HEK293 (cell line): ENCODE data around the gene HTT.

Experiments used
- CTCF ChIA-PET: fragments of 350-600 bp; formaldehyde crosslinking; extraction: SDS; loops from one replicate; lab custom pipeline; 2021; ENCODE audit warnings: antibody characterized with exemption; lab: Yijun Ruan, JAX
- POLR2A ChIA-PET: fragments of 300-600 bp; formaldehyde crosslinking; extraction: SDS; loops from one replicate; lab custom pipeline; 2020; ENCODE audit warnings: antibody characterized with exemption, inconsistent platforms; lab: Yijun Ruan, JAX
- H3K27ac ChIP-seq: fragments of 200-500 bp; sonication (Bioruptor generic); 2 replicates; pipeline ENCODE4 v1.5.1; 2014; ENCODE audit warnings: low read depth, low read length, control low read depth, inconsistent platforms; ENCODE audit errors: extremely low read depth
- H3K36me3 ChIP-seq, 2 experiments: fragments of 200-500 bp in 1 of 2; sonication (Bioruptor generic) in 1 of 2; 1 replicate in 1 of 2; 2 replicates in 1 of 2; pipeline ENCODE4 v1.5.1; 2014 to 2017; ENCODE audit warnings: inconsistent platforms in 2 of 2, low read length in 2 of 2; ENCODE audit not compliant: control insufficient read depth in 2 of 2, insufficient read depth in 1 of 2
- H3K4me1 ChIP-seq: fragments of 200-500 bp; sonication (Bioruptor generic); 2 replicates; pipeline ENCODE4 v1.5.1; 2014; ENCODE audit warnings: mild to moderate bottlenecking, low read length, inconsistent platforms; ENCODE audit not compliant: control insufficient read depth, insufficient read depth
- H3K4me3 ChIP-seq: 2 replicates; pipeline ENCODE4 v1.5.1; 2011; ENCODE audit warnings: low read depth, mild to moderate bottlenecking, control low read depth, low read length, moderate library complexity
- H3K9me3 ChIP-seq: fragments of 200-500 bp; sonication (Bioruptor generic); 2 replicates; pipeline ENCODE4 v1.5.1; 2014; ENCODE audit warnings: low read depth, low read length, inconsistent platforms; ENCODE audit not compliant: control insufficient read depth, insufficient read depth
- EGR2 ChIP-seq: fragments of 450-650 bp; formaldehyde crosslinking; IDR thresholded peaks from 2 replicates; pipeline ENCODE4 v1.5.1; 2016; ENCODE audit warnings: low read depth, missing biosample characterization, missing genetic modification characterization
- FEZF1 ChIP-seq: fragments of 450-650 bp; formaldehyde crosslinking; IDR thresholded peaks from 2 replicates; pipeline ENCODE4 v1.5.1; 2016; ENCODE audit warnings: missing biosample characterization, missing genetic modification characterization
- IKZF3 ChIP-seq: fragments of 450-650 bp; IDR thresholded peaks from 2 replicates; pipeline ENCODE4 v1.5.0; 2018; ENCODE audit warnings: missing biosample characterization, mild to moderate bottlenecking, missing genetic modification characterization, moderate library complexity
- PRDM6 ChIP-seq: fragments of 450-650 bp; formaldehyde crosslinking; IDR thresholded peaks from 2 replicates; pipeline ENCODE4 v1.5.1; 2017; ENCODE audit warnings: missing biosample characterization, missing genetic modification characterization
- SP2 ChIP-seq: fragments of 450-650 bp; formaldehyde crosslinking; IDR thresholded peaks from 2 replicates; pipeline ENCODE4 v1.5.1; 2016; ENCODE audit warnings: missing biosample characterization, missing genetic modification characterization
- ZBTB44 ChIP-seq: fragments of 450-650 bp; IDR thresholded peaks from 2 replicates; pipeline ENCODE4 v1.5.1; 2018; ENCODE audit warnings: missing biosample characterization, mild to moderate bottlenecking, missing genetic modification characterization
- ZBTB6 ChIP-seq: fragments of 450-650 bp; formaldehyde crosslinking; IDR thresholded peaks from 2 replicates; pipeline ENCODE4 v1.5.1; 2017; ENCODE audit warnings: missing biosample characterization, missing genetic modification characterization
- ZBTB7A ChIP-seq: fragments of 450-650 bp; formaldehyde crosslinking; IDR thresholded peaks from 2 replicates; pipeline ENCODE4 v1.5.1; 2016; ENCODE audit warnings: low read depth, missing biosample characterization, missing genetic modification characterization
- ZNF175 ChIP-seq: fragments of 450-650 bp; formaldehyde crosslinking; IDR thresholded peaks from 2 replicates; pipeline ENCODE4 v1.5.1; 2016; ENCODE audit warnings: missing biosample characterization, missing genetic modification characterization
- ZNF2 ChIP-seq: fragments of 450-650 bp; formaldehyde crosslinking; IDR thresholded peaks from 2 replicates; pipeline ENCODE4 v1.5.1; 2016; ENCODE audit warnings: missing biosample characterization, missing genetic modification characterization
- ZNF221 ChIP-seq: fragments of 450-650 bp; formaldehyde crosslinking; IDR thresholded peaks from 2 replicates; pipeline ENCODE4 v1.5.1; 2017; ENCODE audit warnings: missing biosample characterization, missing genetic modification characterization, borderline replicate concordance
- ZNF223 ChIP-seq: fragments of 450-650 bp; formaldehyde crosslinking; IDR thresholded peaks from 2 replicates; pipeline ENCODE4 v1.5.1; 2016; ENCODE audit warnings: missing biosample characterization, missing genetic modification characterization
- ZNF23 ChIP-seq: fragments of 450-650 bp; formaldehyde crosslinking; IDR thresholded peaks from 2 replicates; pipeline ENCODE4 v1.5.1; 2016; ENCODE audit warnings: missing biosample characterization, missing genetic modification characterization, borderline replicate concordance
- ZNF26 ChIP-seq: fragments of 450-650 bp; formaldehyde crosslinking; IDR thresholded peaks from 2 replicates; pipeline ENCODE4 v1.5.1; 2016; ENCODE audit warnings: missing biosample characterization, missing genetic modification characterization
- ZNF416 ChIP-seq: fragments of 450-650 bp; formaldehyde crosslinking; IDR thresholded peaks from 2 replicates; pipeline ENCODE4 v1.5.1; 2016; ENCODE audit warnings: missing biosample characterization, missing genetic modification characterization
- ZNF561 ChIP-seq: fragments of 450-650 bp; IDR thresholded peaks from 2 replicates; pipeline ENCODE4 v1.5.1; 2018; ENCODE audit warnings: missing biosample characterization, missing genetic modification characterization, borderline replicate concordance
- ZNF580 ChIP-seq: fragments of 450-650 bp; formaldehyde crosslinking; IDR thresholded peaks from 2 replicates; pipeline ENCODE4 v1.5.1; 2016; ENCODE audit warnings: missing biosample characterization, missing genetic modification characterization
- ZNF645 ChIP-seq: fragments of 450-650 bp; formaldehyde crosslinking; IDR thresholded peaks from 2 replicates; pipeline ENCODE4; 2016; ENCODE audit warnings: missing biosample characterization, missing genetic modification characterization
- ZNF677 ChIP-seq: fragments of 450-650 bp; IDR thresholded peaks from 2 replicates; pipeline ENCODE4 v1.5.0; 2018; ENCODE audit warnings: missing biosample characterization, mild to moderate bottlenecking, missing genetic modification characterization, moderate library complexity
- ZNF704 ChIP-seq: fragments of 450-650 bp; formaldehyde crosslinking; IDR thresholded peaks from 2 replicates; pipeline ENCODE4 v1.5.1; 2016; ENCODE audit warnings: missing biosample characterization, missing genetic modification characterization
- ZNF747 ChIP-seq: fragments of 450-650 bp; formaldehyde crosslinking; IDR thresholded peaks from 2 replicates; pipeline ENCODE4 v1.5.1; 2016; ENCODE audit warnings: missing biosample characterization, missing genetic modification characterization
- ZSCAN16 ChIP-seq: fragments of 450-650 bp; formaldehyde crosslinking; IDR thresholded peaks from 2 replicates; pipeline ENCODE4 v1.5.1; 2016; ENCODE audit warnings: missing biosample characterization, missing genetic modification characterization
- ZSCAN30 ChIP-seq: fragments of 450-650 bp; IDR thresholded peaks from 2 replicates; pipeline ENCODE4 v1.5.1; 2018; ENCODE audit warnings: missing biosample characterization, mild to moderate bottlenecking, missing genetic modification characterization, moderate library complexity
- TF ChIP-seq, protein P1 (sequence below): fragments of 450-650 bp; formaldehyde crosslinking; IDR thresholded peaks from 2 replicates; pipeline ENCODE4 v1.5.1; 2016; ENCODE audit warnings: missing biosample characterization, missing genetic modification characterization, borderline replicate concordance
- TF ChIP-seq, protein P2 (sequence below): fragments of 450-650 bp; formaldehyde crosslinking; IDR thresholded peaks from 2 replicates; pipeline ENCODE4 v1.5.1; 2017; ENCODE audit warnings: missing biosample characterization, mild to moderate bottlenecking, missing genetic modification characterization, moderate library complexity

The HTT gene

DNA sequence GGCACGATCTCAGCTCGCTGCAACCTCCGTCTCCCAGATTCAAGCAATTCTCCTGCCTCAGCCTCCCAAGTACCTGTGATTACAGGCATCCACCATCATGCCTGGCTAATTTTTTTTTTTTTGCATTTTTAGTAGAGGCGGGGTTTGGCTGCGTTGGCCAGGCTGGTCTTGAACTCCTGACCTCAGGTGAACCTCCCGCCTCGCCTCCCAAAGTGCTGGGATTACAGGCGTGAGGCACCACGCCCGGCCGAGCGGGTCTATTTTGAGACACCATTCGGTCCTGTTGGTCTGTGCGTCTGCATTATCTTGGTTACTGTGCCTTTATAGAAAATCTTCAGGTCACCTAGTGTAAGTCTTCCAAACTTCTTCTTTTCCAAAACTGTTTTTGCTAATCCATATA lies 196.7 kb downstream of the HTT start:
- Histone ChIP-seq H3K36me3 (no peaks in the 10 kb centered on the region), H3K27ac (no peak overlapping the region), H3K9me3 (no peaks in the 10 kb centered on the region), H3K4me3 (no peak overlapping the region), H3K4me1 (no peaks in the 10 kb centered on the region)
- POLR2A ChIA-PET: no interaction called here
- CTCF ChIA-PET: interaction anchor here (0.7 to 1.7 kb wide), 2 partner anchors 11 to 209 kb away, joined by 3 to 6 read pairs; no protein-coding TSS in a partner anchor
- TF ChIP-seq ZNF645 (tag by site-specific recombination): no peak
- TF ChIP-seq ZNF2 (tag by site-specific recombination): no peak
- no peak for TF ChIP-seq ZNF175 (tag by site-specific recombination)
- no peak for TF ChIP-seq ZBTB6 (tag by site-specific recombination)
- TF ChIP-seq, protein P1, sequence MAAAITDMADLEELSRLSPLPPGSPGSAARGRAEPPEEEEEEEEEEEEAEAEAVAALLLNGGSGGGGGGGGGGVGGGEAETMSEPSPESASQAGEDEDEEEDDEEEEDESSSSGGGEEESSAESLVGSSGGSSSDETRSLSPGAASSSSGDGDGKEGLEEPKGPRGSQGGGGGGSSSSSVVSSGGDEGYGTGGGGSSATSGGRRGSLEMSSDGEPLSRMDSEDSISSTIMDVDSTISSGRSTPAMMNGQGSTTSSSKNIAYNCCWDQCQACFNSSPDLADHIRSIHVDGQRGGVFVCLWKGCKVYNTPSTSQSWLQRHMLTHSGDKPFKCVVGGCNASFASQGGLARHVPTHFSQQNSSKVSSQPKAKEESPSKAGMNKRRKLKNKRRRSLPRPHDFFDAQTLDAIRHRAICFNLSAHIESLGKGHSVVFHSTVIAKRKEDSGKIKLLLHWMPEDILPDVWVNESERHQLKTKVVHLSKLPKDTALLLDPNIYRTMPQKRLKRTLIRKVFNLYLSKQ: no peak
- TF ChIP-seq ZSCAN30 (tag by site-specific recombination): no peak
- TF ChIP-seq ZNF677 (tag by site-specific recombination): no peak
- TF ChIP-seq ZNF704 (tag by site-specific recombination): no peak
- TF ChIP-seq EGR2 (tag by site-specific recombination): no peak
- TF ChIP-seq ZNF580: no peak
- no peak for TF ChIP-seq ZNF561 (tag by site-specific recombination)
- TF ChIP-seq, protein P2, sequence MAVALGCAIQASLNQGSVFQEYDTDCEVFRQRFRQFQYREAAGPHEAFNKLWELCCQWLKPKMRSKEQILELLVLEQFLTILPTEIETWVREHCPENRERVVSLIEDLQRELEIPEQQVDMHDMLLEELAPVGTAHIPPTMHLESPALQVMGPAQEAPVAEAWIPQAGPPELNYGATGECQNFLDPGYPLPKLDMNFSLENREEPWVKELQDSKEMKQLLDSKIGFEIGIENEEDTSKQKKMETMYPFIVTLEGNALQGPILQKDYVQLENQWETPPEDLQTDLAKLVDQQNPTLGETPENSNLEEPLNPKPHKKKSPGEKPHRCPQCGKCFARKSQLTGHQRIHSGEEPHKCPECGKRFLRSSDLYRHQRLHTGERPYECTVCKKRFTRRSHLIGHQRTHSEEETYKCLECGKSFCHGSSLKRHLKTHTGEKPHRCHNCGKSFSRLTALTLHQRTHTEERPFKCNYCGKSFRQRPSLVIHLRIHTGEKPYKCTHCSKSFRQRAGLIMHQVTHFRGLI (tag by site-specific recombination): no peak
- no peak for TF ChIP-seq ZBTB44 (tag by site-specific recombination)
- TF ChIP-seq FEZF1 (tag by site-specific recombination): no peak
- TF ChIP-seq ZNF221 (tag by site-specific recombination): no peak
- TF ChIP-seq ZNF747: no peak
- TF ChIP-seq ZSCAN16: no peak
- no peak for TF ChIP-seq ZNF23

- Histone ChIP-seq H3K36me3 (no peaks in the 10 kb centered on the region), H3K4me1 (no peaks in the 10 kb centered on the region), H3K9me3 (no peaks in the 10 kb centered on the region), H3K4me3 (no peak overlapping the region), H3K27ac (no peak overlapping the region)
- TF ChIP-seq ZNF223 (tag by site-specific recombination): no peak
- TF ChIP-seq SP2: no peak
- no peak for TF ChIP-seq PRDM6
- no peak for TF ChIP-seq IKZF3 (tag by site-specific recombination)
- no peak for TF ChIP-seq ZBTB7A
- no peak for TF ChIP-seq ZNF416 (tag by site-specific recombination)
- TF ChIP-seq ZNF26 (tag by site-specific recombination): no peak
- POLR2A ChIA-PET: no interaction called here
- CTCF ChIA-PET: no interaction called here
Measured at GRCh38 chr4:3276986-3277385, 202.5 kb downstream of the HTT start.
